ACHN (cell line): Measurements from ENCODE around the gene UPP2.

Experiments used
- DNase-seq: peaks from one replicate; pipeline ENCODE4 v3.0.0-alpha.2; 2015
- in situ Hi-C: cut with HindIII; loops from 2 replicates; pipeline ENCODE4 v1.10.0; 2017; ENCODE audit warnings: low sequenced_read_pairs, low pct_ligation_motif_present, low pct_unique_long_range_greater_than_20kb

Gene UPP2

DNA sequence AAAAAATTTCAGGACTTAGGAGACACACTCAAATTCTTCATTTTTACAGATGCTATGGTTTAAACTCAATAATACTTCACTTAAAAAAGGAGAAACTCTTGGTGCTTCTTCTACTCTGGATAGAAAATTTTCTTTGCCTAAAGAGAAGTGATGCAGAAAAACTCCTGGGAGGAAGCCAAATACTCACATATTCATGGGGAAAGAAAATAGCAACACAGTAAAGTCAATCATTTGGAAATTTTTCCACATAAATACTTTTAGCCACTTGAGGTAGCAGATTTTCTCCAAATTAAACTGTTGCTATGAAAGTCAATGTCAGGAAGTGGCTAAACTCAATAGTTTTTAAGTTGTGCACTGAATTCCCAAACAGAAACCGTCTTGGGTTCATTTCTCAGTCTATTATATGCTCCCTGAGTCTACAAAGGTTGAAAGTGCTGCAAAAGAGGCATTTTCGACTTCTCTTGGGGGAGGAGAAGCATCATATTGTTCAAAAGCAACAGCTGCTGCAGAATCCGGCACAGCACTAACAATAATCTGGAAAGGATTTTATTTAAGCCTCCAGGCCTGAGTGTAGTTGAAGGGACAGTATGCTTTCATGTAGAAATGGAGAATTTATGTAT, 81.1 kb downstream of the UPP2 start:
- in situ Hi-C loops: no loop called here
- DNase-seq: no peak

DNA sequence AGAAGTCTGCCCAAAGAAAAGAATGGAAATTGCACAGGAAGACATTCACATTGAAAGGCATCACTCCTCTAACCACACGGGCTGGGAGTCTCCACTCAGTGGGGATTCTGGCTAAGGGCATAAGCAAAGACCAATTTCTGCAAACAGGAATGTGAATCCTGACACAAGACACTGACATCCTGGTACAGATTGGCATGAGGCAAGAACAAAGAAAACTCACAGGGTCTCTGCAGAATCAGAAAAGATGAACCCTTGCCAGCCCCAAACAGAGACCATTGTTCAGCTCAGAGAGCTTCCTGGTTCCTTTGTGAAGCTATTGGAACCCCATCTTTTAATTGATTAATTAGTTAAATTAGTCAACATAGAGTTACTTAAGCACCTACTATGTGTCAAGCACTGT, 82.3 kb downstream of the UPP2 start:
- in situ Hi-C loops: no loop called here
- DNase-seq: no peak

DNA sequence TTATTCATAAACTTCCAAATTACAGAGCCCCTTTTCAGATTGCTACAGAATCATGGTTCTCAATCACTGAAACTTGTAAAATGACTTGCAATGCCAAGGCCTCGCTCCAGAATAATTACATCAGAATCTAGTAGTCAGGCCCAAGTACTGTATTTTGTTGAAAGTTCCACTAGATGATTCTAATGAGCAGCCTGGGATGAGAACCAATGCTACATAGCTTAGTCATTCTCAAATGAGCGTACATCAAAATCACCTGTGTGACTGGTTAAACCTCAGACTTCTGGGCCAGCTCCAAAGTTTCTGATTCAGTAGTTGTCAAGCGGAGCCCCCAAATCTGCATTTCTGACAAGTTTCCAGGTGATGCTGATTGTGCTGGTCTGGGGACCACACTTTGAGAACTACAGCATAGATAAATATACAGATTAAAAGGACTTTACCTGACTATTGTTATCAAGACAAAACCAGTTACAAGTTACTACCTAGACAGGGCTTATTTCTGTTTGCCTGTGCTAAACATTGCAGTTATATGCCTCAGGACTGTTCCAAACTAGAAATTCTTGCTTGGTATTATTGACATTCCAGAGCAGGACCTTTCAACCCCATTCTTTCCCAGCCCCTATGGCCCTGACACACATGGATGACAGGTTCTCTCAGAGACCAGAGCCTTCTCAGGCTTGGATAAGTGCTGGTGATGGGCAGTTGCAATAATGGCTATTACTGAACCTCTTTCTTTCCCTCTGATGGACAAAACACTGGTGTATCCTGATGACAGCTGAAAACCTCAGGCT, 83.1 kb downstream of the UPP2 start:
- in situ Hi-C loops: no loop called here
- DNase-seq: peak; percentile 13
